D341Med (cell line): Measurements from ENCODE around the gene NDUFA5.
"Not testable (repeated sequence)": the region's sequence is repeated elsewhere in the genome, so short reads cannot be mapped to it uniquely, and the experiment has no call there.

Experiments
- DNase-seq: peaks from one replicate; pipeline ENCODE4 v3.0.0; 2012; ENCODE audit warnings: low spot score

NDUFA5 gene

DNA sequence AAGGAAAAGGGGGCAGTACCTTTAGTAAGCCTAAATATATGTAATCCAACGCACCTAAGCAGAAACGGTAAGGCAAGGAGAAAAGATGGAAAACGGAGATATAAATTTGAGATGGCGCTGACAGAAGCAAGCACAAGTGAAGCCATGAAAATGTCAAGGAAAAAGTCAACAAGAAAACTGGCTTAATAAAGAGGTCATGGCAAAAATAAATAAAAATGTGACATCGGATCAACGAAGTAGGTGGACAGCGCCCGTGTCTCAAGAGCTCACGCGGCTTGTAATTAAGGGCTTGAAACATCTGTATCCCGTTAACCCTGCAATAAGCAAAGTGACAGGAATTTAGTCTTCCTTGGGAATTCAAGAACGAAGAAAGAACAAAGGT, 611 bp downstream of the NDUFA5 start:
- no peak for DNase-seq

DNA sequence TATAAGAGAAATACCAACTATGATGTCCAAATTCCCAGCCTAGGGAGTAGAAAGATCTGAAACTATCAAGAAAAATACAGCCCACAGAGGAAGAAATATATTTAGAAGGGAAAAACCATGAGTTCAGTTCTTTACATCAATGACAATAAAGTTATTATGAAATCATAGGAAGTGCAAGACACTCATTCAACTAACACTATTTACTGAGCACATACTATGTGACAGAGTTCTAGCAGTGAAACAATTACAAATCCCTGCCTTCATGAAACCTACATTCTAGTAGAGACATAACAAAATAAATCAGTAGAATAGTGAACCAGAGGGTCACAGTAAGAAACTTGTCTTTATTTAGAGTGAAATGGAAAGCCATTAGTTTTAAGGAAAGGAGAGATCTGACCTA, 2.1 kb downstream of the NDUFA5 start:
- no peak for DNase-seq

DNA sequence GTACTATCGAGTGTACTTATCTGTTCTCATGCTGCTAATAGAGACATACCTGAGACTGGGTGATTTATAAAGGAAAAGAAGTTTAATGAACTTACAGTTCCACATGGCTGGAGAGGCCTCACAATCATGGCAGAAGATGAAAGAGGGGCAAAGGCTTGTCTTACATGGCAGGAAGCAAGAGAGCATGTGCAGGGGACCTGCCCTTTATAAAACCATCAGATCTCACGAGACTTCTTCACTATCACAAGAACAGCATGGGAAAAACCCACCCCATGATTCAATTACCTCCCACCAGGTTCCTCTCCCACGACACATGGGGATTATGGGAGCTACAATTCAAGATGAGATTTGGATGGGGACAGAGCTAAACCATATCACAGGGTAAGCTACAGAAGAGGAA, 4.5 kb downstream of the NDUFA5 start:
- DNase-seq = no peak

DNA sequence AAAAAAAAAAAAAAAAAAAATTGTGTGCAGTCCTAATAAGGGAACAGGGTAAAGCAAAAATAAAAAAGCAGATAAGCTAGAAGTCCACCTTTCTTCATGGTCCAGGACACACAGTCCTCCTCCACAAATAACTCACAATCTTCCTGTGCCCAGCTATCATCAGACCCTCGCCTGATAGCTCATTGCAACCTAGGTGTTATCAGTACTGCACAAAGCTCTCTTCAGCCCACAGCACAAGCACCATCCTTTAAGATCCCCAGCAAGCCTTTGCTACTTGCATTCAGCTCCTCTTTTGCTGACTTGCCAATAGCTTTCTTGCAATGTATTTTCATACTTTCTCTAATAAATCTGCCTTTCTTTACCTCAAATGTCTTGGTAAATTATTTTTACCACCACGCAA, 5.0 kb downstream of the NDUFA5 start:
- no peak for DNase-seq

DNA sequence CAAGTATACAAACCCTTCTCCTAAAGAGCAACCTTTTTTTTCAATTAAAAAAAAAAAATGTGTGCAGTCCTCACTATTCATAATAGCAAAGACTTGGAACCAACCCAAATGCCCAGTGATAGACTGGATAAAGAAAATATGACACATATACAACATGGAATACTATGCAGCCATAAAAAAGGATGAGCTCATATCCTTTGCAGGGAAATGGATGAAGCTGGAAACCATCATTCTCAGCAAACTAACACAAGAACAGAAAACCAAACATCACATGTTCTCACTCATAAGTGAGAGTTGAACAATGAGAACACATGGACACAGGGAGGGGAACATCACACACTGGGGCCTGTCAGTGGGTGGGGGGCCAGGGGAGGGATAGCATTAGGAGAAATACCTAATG, 5.5 kb downstream of the NDUFA5 start:
- not testable (repeated sequence) for DNase-seq

DNA sequence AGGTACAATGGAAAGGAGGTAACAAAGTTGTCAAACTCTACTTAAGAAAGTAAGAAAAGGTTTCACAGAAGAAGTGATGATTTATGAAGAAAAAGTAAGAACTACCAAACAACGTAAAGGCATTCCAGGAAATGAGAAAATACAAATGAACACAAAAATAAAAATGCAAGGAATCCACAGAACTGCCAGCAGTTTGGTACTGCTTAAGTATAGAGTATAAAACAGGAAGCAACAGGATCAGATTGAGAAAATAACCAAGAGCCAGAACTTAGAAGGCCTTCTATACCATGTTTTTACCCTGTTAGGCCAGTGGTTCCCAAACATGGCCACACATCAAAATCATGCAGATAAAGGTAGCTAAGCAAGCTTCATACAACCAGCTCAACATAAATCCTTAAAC, 9.2 kb downstream of the NDUFA5 start:
- DNase-seq = no peak

DNA sequence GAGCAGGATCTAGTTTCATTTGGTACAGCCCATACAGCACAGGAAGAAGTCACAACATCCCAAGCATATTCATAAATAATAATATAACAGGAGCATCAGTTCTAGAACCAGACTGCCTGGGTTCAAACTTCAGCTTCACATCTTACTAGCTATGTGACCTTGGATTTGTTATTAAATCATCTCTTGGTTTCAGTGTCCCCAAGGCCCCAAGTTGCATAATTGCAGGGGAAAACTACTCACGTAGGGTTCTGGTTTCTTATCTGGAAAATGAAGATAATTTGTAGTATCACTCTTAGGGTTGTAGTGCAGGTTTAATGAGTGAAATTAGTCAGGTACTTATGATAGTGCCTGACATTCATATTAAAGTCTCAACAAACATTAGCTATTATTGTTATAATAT, 17.7 kb downstream of the NDUFA5 start:
- DNase-seq = no peak

DNA sequence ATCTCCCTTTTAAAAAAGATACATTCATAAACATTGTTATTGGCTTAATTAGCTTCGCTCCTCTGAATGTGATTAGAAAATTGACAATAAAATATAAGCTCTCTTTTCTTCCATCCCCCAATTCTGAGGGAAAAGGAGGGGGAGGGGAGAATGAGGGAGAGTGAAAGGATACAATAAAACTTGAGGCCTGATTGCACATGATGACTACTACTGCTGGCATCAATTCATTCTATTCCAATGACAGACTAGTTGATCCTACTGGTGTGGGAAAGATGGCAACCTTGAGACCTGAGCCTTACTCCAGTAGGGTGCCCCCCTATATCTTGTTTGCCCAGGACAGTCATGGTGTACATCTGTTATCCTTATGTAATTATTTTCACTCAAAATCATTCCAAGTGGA, 18.7 kb downstream of the NDUFA5 start:
- no peak for DNase-seq

DNA sequence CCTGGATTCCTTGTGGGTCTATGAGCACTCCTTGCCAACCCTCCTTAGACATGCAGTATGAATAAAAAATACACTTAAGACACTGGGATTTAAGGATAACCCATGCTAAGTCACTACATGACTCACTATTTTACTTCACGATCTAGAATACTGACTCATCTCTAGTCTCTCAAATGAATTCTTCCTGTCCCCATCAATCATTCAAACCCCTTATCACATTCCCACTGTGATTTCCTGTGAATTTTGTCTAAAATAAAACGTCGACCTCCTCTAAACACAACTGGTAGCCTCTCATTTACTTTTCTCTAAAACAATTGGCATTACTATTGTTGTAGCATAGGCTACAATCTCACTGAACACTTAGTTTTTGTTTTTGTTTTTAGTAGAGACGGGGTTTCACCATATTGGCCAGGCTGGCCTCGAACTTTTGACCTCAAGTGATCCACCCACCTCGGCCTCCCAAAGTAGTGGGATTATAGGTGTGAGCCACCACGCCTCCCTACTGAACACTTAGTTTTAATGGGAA, 19.4 kb downstream of the NDUFA5 start:
- no peak for DNase-seq

DNA sequence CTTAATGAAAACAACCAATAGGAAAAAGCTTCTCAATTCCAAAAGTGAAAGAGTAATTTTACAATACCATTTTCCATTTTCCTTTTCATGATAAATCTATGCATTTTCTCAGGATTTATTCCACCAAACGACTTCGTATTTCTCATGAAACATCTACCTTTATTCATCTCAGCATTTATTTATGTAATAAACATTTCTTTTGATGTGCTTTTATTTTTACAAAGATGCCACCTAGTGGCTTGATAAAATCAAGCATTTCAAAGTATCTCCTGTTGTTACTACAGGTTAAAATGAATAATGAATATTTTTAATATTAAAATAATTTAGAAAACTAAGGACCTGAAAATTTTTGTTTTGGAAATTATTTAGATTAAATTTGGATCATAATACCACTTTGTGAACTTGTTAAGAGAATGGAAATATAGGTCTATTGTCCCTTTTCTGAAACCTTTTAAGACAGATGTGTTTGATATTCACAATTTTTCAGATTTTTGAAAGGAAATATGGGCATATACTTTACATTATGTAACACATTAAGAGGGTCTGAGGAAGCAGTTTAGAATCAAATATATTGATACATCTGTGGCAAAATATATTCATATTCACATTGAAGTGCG, 20.5 kb downstream of the NDUFA5 start:
- no peak for DNase-seq

DNA sequence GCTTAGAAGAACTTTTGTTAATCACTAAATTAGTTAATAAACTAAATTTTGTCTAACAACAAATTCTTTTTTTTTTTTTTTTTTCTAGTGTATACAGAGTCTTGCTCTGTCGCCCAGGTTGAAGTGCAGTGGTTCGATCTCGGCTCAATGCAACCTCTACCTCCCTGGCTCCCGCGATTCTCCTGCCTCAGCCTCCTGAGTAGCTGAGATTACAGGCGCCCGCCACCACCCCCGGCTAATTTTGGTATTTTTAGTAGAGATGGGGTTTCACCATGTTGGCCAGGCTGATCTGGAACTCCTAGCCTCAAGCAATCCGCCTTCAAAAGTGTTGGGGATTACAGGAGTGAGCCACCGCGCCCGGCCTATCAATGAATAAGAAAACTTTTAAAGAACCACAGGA, 22.1 kb downstream of the NDUFA5 start:
- no peak for DNase-seq

DNA sequence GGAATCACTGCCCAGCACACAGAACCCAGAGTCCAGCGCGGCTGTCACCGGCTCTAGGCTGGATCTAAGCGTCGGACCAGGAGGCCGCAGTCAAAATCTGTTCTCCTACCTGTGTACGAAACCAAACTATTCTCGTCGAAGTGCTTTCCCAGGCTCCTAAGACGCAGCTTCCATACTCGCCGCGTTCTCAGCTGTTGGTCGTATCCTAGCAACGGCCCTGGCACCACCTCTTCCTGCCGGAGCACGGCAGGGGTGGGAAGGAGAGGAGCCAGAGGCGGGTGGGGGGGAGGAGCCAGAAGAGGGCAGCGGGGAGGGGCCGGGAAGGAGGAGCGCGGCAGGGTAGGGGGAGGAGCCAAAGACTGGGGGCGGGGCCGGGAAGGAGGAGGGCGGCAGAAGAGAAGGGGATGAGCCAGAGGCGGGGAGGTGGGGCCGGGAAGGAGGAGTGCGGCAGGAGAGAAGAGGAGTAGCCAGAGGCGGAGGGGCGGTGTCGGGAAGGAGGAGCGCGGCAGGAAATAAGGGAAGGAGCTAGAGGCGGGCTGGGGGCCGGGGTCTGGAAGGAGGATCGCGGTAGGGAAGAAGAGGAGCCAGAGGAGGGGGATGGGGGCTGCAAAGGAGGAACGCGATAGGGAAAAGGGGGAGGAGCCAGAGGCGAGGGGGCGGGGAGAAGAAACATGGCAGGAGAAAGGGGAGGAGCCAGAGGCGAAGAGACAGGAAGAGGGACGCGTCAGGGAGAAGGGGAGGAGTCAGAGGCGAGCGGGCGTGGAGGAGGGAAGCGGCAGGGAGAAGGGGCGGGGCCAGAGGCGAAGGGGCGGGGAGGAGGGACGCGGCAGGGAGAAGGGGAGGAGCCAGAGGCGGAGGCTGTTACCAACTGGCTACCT, 23.0 kb downstream of the NDUFA5 start, which contains the start of gene IQUB:
TSS of gene IQUB (minus strand) at position 213 of the 878 bp plus-strand sequence. CDS start 22,255 bp downstream, outside the sequence.
- DNase-seq = peak; percentile 96

DNA sequence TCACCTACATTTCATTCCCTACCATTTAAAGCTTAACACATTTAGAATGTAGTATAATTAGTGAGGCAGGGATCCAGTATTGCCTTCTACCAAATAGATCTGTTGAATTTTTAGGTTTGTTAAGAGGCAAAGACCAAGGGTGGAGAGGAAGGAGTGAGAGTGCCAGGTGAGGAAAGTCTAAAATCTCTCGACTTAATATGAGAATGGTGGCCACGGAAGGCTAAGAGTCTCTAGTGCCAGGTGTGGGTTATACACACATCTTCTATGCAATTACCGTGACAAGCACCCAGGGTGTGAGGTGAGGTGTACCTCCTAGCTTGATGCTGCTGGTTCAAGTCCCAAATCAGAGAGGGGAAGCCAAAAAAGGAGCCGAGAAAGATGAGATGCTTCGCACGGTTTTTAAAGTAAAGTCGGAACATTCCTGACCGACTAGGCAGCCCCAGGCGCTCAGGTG, 23.7 kb downstream of the NDUFA5 start:
- no peak for DNase-seq

DNA sequence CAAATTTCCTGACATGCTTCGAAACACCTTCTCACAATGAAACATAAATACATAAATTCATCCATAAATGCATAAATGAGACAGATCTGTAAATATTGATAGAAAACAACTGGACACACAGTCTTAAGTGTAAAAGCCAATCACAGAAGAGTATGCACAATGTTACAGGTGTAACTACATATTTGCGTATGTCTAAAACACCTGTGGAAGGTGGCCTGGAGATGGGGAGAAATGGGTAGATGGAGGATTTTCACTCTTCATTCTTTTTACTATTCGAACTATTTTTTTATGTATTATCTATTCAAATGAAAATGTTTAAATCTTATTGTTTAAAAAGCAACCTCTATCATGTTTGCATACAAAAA, 24.1 kb downstream of the NDUFA5 start:
- no peak for DNase-seq

DNA sequence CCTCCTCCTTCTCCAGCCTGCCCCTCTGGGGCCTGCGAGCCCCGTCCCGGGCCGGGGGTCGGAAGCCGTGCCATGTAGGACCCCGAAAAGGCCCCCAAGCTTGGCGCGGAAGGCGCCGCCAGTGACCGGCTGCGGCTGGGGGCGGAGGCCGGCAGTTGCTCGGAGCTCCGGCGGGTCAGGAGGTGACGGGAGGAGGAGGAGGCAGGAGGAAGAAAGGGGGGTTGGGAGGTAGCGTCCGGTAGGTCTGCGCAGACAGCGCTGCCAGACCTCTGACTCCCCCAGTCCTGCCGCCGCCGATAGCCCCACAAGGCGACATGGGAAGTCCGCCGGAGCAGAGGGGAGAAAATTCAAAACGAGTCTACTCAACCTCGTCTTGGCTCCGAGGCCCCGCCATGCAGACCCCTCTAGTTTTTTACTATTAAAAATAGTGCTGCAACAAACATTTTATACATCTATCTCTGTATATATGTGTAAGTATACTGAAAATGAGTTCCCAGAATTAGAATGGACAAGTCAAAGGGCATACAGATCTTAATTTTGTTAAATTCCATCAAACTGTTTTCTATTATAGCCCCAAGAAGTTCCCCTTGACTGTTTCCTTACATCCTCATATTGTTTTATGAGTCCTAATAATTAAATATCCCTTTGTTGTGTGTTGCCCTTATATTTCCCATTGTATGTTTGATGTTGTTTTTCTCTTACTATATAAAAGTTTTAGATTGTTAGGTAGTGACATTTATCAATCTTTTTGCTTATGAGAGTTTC, 24.6 kb downstream of the NDUFA5 start:
- not testable (repeated sequence) for DNase-seq

DNA sequence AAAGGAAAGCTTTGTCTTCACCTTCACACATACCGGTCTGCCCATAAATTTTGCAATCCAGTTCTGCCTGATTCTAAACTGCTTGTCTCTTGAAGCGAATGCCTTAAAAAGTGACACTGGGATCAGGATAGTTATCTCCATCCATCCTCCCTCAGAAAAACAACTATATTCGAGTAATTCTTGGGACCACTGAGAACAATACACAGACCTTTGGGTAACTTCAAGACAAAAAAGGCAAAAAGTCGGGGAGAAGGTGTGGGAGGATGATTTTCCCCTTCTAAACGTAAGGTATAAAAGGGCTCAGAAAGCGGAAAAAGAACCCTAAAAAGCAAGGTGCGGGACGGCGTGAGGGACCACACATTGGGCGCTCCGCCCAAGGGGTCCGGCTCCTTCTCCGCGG, 25.3 kb downstream of the NDUFA5 start:
- DNase-seq = not testable (repeated sequence)

DNA sequence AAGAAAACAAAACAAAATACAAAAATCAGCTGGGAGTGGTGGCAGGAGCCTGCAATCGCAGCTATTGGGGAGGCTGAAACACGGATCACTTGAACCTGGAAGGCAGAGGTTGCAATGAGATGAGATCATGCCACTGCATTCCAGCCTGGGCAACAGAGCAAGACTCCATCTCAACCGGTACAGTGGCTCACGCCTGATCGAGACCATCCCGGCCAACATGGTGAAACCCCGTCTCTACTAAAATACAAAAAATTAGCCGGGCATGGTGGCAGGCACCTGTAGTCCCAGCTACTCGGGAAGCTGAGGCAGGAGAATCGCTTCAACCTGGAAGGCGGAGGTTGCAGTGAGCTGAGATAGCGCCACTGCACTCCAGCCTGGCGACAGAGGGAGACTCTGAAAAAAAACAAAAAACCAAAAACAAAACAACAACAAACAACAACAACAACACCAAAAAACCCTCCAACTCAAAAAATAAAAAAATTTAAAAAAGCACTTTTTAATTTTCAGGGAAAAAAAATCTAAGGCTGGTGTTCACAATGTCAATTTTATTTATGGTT, 27.5 kb downstream of the NDUFA5 start:
- not testable (repeated sequence) for DNase-seq

DNA sequence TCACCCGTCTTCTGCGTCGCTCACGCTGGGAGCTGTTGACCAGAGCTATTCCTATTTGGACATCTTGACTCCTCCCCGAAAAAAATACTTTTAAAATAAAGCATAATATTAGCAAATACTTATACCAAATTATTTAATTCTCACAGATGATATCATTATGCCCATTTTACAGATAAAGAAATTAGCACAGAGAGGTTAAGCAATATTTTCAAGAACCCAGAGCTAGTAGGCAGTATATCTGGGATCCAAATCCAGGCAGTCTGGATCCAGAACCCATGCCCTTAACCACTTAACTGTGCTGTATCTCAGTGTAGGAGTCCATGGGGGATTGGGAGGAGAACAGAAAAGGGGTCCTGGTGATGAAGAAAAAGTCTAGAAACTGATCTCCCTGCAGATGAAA, 29.4 kb downstream of the NDUFA5 start:
- no peak for DNase-seq

DNA sequence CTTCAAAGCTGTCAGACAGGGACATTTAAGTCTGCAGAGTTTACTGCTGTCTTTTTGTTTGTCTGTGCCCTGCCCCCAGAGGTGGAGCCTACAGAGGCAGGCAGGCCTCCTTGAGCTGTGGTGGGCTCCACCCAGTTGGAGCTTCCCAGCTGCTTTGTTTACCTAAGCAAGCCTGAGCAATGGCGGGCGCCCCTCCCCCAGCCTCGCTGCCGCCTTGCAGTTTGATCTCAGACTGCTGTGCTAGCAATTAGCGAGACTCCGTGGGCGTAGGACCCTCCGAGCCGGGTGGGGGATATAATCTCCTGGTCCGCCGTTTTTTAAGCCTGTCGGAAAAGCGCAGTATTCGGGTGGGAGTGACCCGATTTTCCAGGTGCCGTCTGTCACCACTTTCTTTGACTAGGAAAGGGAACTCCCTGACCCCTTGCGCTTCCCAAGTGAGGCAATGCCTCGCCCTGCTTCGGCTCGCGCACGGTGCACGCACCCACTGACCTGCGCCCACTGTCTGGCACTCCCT, 29.8 kb downstream of the NDUFA5 start:
- DNase-seq = not testable (repeated sequence)

DNA sequence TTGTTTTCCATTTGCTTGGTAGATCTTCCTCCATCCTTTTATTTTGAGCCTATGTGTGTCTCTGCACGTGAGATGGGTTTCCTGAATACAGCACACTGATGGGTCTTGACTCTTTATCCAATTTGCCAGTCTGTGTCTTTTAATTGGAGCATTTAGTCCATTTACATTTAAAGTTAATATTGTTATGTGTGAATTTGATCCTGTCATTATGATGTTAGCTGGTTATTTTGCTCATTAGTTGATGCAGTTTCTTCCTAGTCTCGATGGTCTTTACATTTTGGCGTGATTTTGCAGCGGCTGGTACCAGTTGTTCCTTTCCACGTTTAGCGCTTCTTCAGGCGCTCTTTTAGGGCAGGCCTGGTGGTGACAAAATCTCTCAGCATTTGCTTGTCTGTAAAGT, 31.1 kb downstream of the NDUFA5 start:
- DNase-seq = not testable (repeated sequence)

DNA sequence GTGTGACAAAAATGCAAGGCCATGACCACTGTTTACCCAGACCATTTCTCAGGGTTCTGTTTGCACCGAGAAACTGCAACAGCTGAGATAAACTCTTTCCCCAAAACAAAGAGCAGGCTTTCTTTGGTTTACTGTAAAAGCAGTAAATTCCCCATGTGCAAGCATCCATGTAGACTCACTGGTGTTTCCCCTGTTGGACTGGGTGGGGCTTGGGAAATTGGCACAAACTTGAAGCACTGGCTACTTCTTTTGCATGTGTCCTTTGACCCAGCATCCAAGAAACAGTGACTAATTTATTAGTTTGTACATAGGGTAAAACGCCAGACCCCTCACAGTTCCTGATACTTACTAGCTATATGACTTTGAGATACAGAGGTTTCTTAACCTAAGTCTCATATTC, 35.6 kb downstream of the NDUFA5 start:
- no peak for DNase-seq

DNA sequence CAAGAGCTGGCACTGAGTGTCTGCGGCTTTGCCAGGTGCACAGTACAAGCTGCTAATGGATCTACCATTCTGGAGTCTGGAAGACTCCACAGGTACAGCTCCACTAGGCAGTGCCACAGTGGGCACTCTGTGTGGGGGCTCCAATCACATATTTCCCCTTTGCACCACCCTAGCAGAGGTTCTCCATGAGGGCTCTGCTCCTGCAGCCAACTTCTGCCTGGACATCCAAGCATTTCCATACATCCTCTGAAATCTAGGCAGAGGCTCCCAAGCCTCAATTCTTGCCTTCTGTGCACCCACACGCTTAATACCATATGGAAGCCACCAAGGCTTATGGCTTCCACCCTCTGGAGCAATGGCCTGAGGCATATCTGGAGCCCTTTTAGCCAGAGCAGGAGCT, 52.4 kb downstream of the NDUFA5 start:
- no peak for DNase-seq
